Endodermal cell (in vitro differentiated cells): ENCODE data around the gene SRRT. TPM values are rescaled to one million over a fixed set of nuclear protein-coding genes. Genes with fewer than 3 reads are reported as not detected.
"Not testable (repeated sequence)": the region's sequence is repeated elsewhere in the genome, so short reads cannot be mapped to it uniquely, and the experiment has no call there.

Experiments
- DNase-seq: peaks from one replicate; pipeline ENCODE4 v3.0.0-alpha.2; 2017
- H3K27ac ChIP-seq: 2 replicates; pipeline ENCODE4 v1.5.1; 2013; ENCODE audit warnings: mild to moderate bottlenecking, low read depth, low read length, moderate library complexity
- H3K27me3 ChIP-seq: 2 replicates; pipeline ENCODE4 v1.6.1; 2013; ENCODE audit warnings: mild to moderate bottlenecking, low read length, moderate library complexity; ENCODE audit not compliant: insufficient read depth, control insufficient read depth, poor library complexity, severe bottlenecking
- H3K36me3 ChIP-seq: 2 replicates; pipeline ENCODE4 v1.7.0; 2013; ENCODE audit warnings: mild to moderate bottlenecking, low read length, moderate library complexity; ENCODE audit not compliant: control insufficient read depth, insufficient read depth
- H3K4me1 ChIP-seq: one replicate; pipeline ENCODE4 v1.7.0; 2013; ENCODE audit warnings: low read length; ENCODE audit not compliant: control insufficient read depth, insufficient read depth
- H3K4me3 ChIP-seq: 2 replicates; pipeline ENCODE4 v1.5.1; 2013; ENCODE audit warnings: mild to moderate bottlenecking, low read length, moderate library complexity
- H3K9ac ChIP-seq: 2 replicates; pipeline ENCODE4 v1.6.1; 2013; ENCODE audit warnings: mild to moderate bottlenecking, low read length, moderate library complexity; ENCODE audit not compliant: poor library complexity, severe bottlenecking; ENCODE audit errors: extremely low read depth
- H3K9me3 ChIP-seq: 2 replicates; pipeline ENCODE4 v1.6.1; 2013; ENCODE audit warnings: mild to moderate bottlenecking, low read length, moderate library complexity; ENCODE audit not compliant: control insufficient read depth
- H3K27ac Mint-ChIP-seq: 2 replicates; pipeline ENCODE4 v1.8.0; 2020; ENCODE audit warnings: mixed read lengths
- H3K27me3 Mint-ChIP-seq: 2 replicates; pipeline ENCODE4 v1.8.0; 2021; ENCODE audit warnings: mild to moderate bottlenecking, mixed read lengths; ENCODE audit not compliant: insufficient read depth
- H3K36me3 Mint-ChIP-seq: 2 replicates; pipeline ENCODE4 v1.8.0; 2020; ENCODE audit warnings: low read depth, mixed read lengths
- H3K4me1 Mint-ChIP-seq: 2 replicates; pipeline ENCODE4 v1.8.0; 2020; ENCODE audit warnings: mixed read lengths
- H3K4me3 Mint-ChIP-seq: 2 replicates; pipeline ENCODE4 v1.8.0; 2020; ENCODE audit warnings: mild to moderate bottlenecking, moderate library complexity, mixed read lengths
- H3K9me3 Mint-ChIP-seq: 2 replicates; pipeline ENCODE4 v1.8.0; 2020; ENCODE audit warnings: mild to moderate bottlenecking, mixed read lengths
- WGBS, 2 experiments: methylation state at CpG; one replicate each; pipeline versions ENCODE4 v1.1.5 to v1.1.7; 2013; ENCODE audit warnings: missing lambda C conversion rate in 2 of 2, mixed read lengths in 1 of 2; ENCODE audit not compliant: insufficient coverage in 1 of 2, insufficient read length in 1 of 2; 5-methylcytosine and 5-hydroxymethylcytosine counted together
- total RNA-seq, 2 donors: library from RNA; stranded (reverse); fragmentation: NEBNext Ultra II Directional in 1 of 2; extraction: Animal tissue kit (Norgen Biotek cat#: 25700) in 1 of 2; gene quantifications; 2 replicates in 1 of 2; 3 replicates in 1 of 2; pipeline ENCODE4 v1.2.1, GENCODE V29; 2021
- TF ChIP-seq, protein P1 (sequence below): fragments of 200-600 bp; sonication (generic); conservative IDR thresholded peaks from 2 replicates; pipeline ENCODE4 v1.5.0; 2021; ENCODE audit warnings: antibody characterized with exemption, mild to moderate bottlenecking

Gene SRRT
- total RNA-seq, 2 donors from 2014 or later: 186 to 236 TPM

- no peak for DNase-seq
Observed at GRCh38 chr7:100914208-100914878, 39.4 kb downstream of the SRRT start.

DNA sequence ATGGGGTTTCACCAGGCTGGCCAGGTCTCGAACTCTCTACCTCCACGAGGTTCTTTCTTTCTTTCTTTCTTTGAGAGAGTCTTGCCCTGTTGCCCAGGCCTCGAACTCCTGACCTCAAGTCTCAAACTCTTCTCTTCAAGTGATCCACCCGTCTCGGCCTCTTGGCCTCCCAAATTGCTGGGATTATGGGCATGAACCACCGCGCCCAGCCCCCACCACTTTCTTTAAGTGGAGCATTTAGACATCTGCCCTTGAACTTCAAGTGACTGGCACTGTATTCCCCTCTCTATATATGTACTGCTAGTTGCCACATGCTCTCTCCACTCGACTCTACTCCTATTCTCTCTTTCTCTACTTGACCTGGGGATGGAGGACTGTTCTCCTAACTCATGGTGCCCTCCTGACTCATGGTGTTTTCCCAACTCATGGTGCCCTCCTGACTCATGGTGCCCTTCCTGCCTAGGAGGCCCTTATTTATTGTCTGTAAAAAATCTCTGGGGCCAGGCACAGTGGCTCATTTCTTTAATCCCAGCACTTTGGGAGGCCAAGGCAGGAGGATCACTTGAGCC lies 40.1 kb downstream of the SRRT start:
- Histone ChIP-seq H3K36me3 (no peaks in the 10 kb centered on the region), H3K4me3 (no peak overlapping the region), H3K9ac (no peak overlapping the region), H3K9me3 (peaks cover 4% of the 10 kb centered on the region), H3K27me3 (no peaks in the 10 kb centered on the region), H3K27ac (no peak overlapping the region), H3K4me1 (no peaks in the 10 kb centered on the region)
- 84 to 89% methylated on average over 8 of the region's 8 CpGs for WGBS, 2 experiments
- no peaks in the 10 kb centered on the region for H3K27me3 Mint-ChIP-seq
- H3K4me3 Mint-ChIP-seq: no peak overlapping the region
- DNase-seq: no peak
- TF ChIP-seq, protein P1, sequence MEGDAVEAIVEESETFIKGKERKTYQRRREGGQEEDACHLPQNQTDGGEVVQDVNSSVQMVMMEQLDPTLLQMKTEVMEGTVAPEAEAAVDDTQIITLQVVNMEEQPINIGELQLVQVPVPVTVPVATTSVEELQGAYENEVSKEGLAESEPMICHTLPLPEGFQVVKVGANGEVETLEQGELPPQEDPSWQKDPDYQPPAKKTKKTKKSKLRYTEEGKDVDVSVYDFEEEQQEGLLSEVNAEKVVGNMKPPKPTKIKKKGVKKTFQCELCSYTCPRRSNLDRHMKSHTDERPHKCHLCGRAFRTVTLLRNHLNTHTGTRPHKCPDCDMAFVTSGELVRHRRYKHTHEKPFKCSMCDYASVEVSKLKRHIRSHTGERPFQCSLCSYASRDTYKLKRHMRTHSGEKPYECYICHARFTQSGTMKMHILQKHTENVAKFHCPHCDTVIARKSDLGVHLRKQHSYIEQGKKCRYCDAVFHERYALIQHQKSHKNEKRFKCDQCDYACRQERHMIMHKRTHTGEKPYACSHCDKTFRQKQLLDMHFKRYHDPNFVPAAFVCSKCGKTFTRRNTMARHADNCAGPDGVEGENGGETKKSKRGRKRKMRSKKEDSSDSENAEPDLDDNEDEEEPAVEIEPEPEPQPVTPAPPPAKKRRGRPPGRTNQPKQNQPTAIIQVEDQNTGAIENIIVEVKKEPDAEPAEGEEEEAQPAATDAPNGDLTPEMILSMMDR: no peak
- H3K36me3 Mint-ChIP-seq: no peaks in the 10 kb centered on the region
- peaks cover 7% of the 10 kb centered on the region for H3K4me1 Mint-ChIP-seq
- no peak overlapping the region for H3K27ac Mint-ChIP-seq
- H3K9me3 Mint-ChIP-seq: peaks cover 7% of the 10 kb centered on the region

More at GRCh38 chr7:100914208-100914878, 39.4 kb downstream of the SRRT start:
- Mint-ChIP-seq H3K4me1 (peaks cover 7% of the 10 kb centered on the region), H3K27ac (no peak overlapping the region), H3K4me3 (no peak overlapping the region), H3K36me3 (no peaks in the 10 kb centered on the region), H3K27me3 (no peaks in the 10 kb centered on the region), H3K9me3 (peaks cover 1% of the 10 kb centered on the region)
- Histone ChIP-seq H3K36me3 (no peaks in the 10 kb centered on the region), H3K4me3 (no peak overlapping the region), H3K27me3 (no peaks in the 10 kb centered on the region), H3K9me3 (no peaks in the 10 kb centered on the region), H3K9ac (no peak overlapping the region), H3K4me1 (no peaks in the 10 kb centered on the region), H3K27ac (no peak overlapping the region)
- TF ChIP-seq, protein P1: no peak
- WGBS, 2 experiments: 89 to 93% methylated on average over 12 to 14 of the region's 15 CpGs

DNA sequence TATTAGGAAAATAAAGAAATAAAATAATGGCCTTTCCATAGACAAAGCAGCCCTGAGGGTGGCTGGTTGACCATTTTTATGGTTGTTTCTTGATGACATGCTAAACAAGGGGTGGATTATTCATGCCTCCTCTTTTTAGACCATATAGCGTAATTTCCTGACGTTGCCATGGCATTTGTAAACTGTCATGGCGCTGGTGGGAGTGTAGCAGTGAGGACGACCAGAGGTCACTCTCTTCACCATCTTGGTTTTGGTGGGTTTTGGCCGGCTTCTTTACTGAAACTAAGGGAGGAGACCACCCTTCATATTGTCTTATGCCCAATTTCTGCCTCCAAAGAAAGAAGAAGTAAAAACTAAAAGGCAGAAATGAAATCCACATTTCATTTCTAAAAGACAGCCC lies 44.4 kb downstream of the SRRT start:
- not testable (repeated sequence) for H3K9ac ChIP-seq, H3K27ac Mint-ChIP-seq, H3K4me3 Mint-ChIP-seq, H3K27me3 Mint-ChIP-seq, H3K27me3 ChIP-seq, H3K4me1 ChIP-seq, H3K36me3 ChIP-seq, H3K36me3 Mint-ChIP-seq, DNase-seq, H3K27ac ChIP-seq, H3K4me3 ChIP-seq
- Mint-ChIP-seq H3K4me1 (peaks cover 10% of the 10 kb centered on the region), H3K9me3 (peaks cover 19% of the 10 kb centered on the region)
- 92 to 99% methylated on average over 4 to 5 of the region's 5 CpGs for WGBS, 2 experiments
- peaks cover 13% of the 10 kb centered on the region for H3K9me3 ChIP-seq

- not testable (repeated sequence) for H3K9ac ChIP-seq, H3K27ac ChIP-seq, H3K4me3 Mint-ChIP-seq, H3K27ac Mint-ChIP-seq, H3K27me3 Mint-ChIP-seq, DNase-seq, H3K36me3 Mint-ChIP-seq, H3K4me1 ChIP-seq, H3K36me3 ChIP-seq, H3K4me3 ChIP-seq, H3K27me3 ChIP-seq
- Mint-ChIP-seq H3K4me1 (peaks cover 10% of the 10 kb centered on the region), H3K9me3 (peaks cover 19% of the 10 kb centered on the region)
- peaks cover 13% of the 10 kb centered on the region for H3K9me3 ChIP-seq
- 82 to 90% methylated on average over 8 to 9 of the region's 9 CpGs for WGBS, 2 experiments
Observed at GRCh38 chr7:100919779-100920437, 45.0 kb downstream of the SRRT start.
